ENCODE results near the gene RPTOR. TPM values are rescaled to one million over a fixed set of nuclear protein-coding genes. Genes with fewer than 3 reads are reported as not detected.

Gene RPTOR
- total RNA-seq, 1 experiment from 2014 or later = 25.1 TPM

DNA sequence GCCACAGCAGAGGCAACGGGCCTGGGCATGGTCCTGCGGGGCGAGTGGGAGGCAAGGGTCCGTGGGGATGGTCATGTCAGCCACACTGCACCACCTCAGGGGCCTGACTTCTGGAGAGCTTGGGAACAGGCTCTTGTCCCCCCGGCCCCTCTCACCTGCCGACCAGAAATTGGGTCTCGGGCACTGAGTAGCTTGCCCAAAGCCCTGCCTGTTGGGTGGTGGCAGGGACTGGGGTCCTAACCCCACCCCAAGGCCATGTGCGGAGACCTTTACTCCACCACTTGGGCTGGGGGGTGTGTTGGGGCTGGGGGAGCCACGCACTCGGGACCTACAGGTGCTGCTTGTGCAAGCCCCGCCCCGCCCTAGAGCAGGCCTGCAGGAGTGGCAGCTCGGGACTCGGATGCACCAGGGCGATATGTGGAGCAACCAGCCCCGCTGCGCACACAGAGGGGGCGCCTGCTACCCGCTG is 422.8 kb downstream of the RPTOR start:
- Mint-ChIP-seq H3K27me3 (ENCODE audit: low read depth) (peaks cover 2% of the 10 kb centered on the region), H3K4me1 (peaks cover 11 to 13% of the 10 kb centered on the region in 2 experiments), H3K9me3 (no peaks in the 10 kb centered on the region), H3K36me3 (ENCODE audit: insufficient read depth in 1 of 3, low read depth in 3 of 3) (peaks cover 0 to 11% (median 5%) of the 10 kb centered on the region in 3 experiments; a peak in 4 of 7 replicates), H3K27ac (no peak overlapping the region), H3K4me3 (no peak overlapping the region)
- H3K4ac ChIP-seq (ENCODE audit: low read depth, low read length) = no peak overlapping the region
- H2AK5ac ChIP-seq (ENCODE audit: insufficient read length, low read length) = no peak overlapping the region
- no peak overlapping the region for H2BK15ac ChIP-seq (ENCODE audit: low read depth, low read length)
- H4K8ac ChIP-seq (replicated peaks; ENCODE audit: insufficient read length, low read depth, low read length) = no peak overlapping the region
- H3K23me2 ChIP-seq (ENCODE audit: insufficient read length, low read depth, low read length, poor library complexity, severe bottlenecking) = no peaks in the 10 kb centered on the region
- no peaks in the 10 kb centered on the region for H3K79me2 ChIP-seq (ENCODE audit: insufficient read depth, low read length)
- no peaks in the 10 kb centered on the region for H3K27me3 ChIP-seq (ENCODE audit: insufficient read depth, low read length)
- no peak overlapping the region for H4K91ac ChIP-seq (ENCODE audit: insufficient read length, low read depth, low read length)
- no CpG with 5 or more reads among the region's 19 CpGs for WGBS (ENCODE audit: extremely low coverage, insufficient read length, low lambda C conversion rate)
- no peak overlapping the region for H2BK20ac ChIP-seq (ENCODE audit: low read depth, low read length, poor library complexity, severe bottlenecking)
- H3K9ac ChIP-seq (ENCODE audit: extremely low read depth, insufficient read length, low read length) = no peak overlapping the region
- H3K56ac ChIP-seq (ENCODE audit: insufficient read length, low read depth, low read length) = no peak overlapping the region
- H2BK120ac ChIP-seq (ENCODE audit: low read depth, low read length, poor library complexity, severe bottlenecking) = no peak overlapping the region
- H2BK12ac ChIP-seq (ENCODE audit: insufficient read length, low read depth, low read length) = no peak overlapping the region
- no peak overlapping the region for H3K27ac ChIP-seq (ENCODE audit: insufficient read length, low read depth, low read length)
- DNase-seq = no peak
- no peak overlapping the region for H2AFZ ChIP-seq (ENCODE audit: low read length)
- H3K79me1 ChIP-seq (ENCODE audit: insufficient read depth, low read depth, low read length, poor library complexity, severe bottlenecking) = no peaks in the 10 kb centered on the region
- H3K4me1 ChIP-seq (ENCODE audit: insufficient read depth, low read length) = no peaks in the 10 kb centered on the region
- no peaks in the 10 kb centered on the region for H4K20me1 ChIP-seq (ENCODE audit: control insufficient read depth, insufficient read depth, insufficient read length)
- H2BK5ac ChIP-seq (ENCODE audit: insufficient read length, low read length) = no peak overlapping the region
- H4K5ac ChIP-seq (ENCODE audit: insufficient read length, low read depth, low read length) = no peak overlapping the region
- no peak overlapping the region for H3K14ac ChIP-seq (ENCODE audit: insufficient read depth, low read length)
- no peak overlapping the region for H3K4me2 ChIP-seq (ENCODE audit: insufficient read depth, insufficient read length, low read length)
- TF ChIP-seq, protein P1, sequence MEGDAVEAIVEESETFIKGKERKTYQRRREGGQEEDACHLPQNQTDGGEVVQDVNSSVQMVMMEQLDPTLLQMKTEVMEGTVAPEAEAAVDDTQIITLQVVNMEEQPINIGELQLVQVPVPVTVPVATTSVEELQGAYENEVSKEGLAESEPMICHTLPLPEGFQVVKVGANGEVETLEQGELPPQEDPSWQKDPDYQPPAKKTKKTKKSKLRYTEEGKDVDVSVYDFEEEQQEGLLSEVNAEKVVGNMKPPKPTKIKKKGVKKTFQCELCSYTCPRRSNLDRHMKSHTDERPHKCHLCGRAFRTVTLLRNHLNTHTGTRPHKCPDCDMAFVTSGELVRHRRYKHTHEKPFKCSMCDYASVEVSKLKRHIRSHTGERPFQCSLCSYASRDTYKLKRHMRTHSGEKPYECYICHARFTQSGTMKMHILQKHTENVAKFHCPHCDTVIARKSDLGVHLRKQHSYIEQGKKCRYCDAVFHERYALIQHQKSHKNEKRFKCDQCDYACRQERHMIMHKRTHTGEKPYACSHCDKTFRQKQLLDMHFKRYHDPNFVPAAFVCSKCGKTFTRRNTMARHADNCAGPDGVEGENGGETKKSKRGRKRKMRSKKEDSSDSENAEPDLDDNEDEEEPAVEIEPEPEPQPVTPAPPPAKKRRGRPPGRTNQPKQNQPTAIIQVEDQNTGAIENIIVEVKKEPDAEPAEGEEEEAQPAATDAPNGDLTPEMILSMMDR (conservative IDR thresholded peaks at IDR 0.05) = no peak
- H3K23ac ChIP-seq (ENCODE audit: insufficient read length, low read depth, low read length) = no peak overlapping the region
- no peak overlapping the region for H3T11ph ChIP-seq (ENCODE audit: low read length)
- H3K9me3 ChIP-seq (ENCODE audit: control insufficient read depth, low read depth, low read length) = no peaks in the 10 kb centered on the region
- H3K18ac ChIP-seq (ENCODE audit: insufficient read length, low read depth, low read length) = no peak overlapping the region

Measured in H9 (cell line).